B cell (primary cell): ENCODE data around the gene TRUB1. TPM values are rescaled to one million over a fixed set of nuclear protein-coding genes. Genes with fewer than 3 reads are reported as not detected.

ENCODE experiments used
- ATAC-seq: fragments of 200-7000 bp; cut with Tn5 transposase; one replicate; pipeline ENCODE4 v1.10.0; 2021; ENCODE audit warnings: low read depth, mild to moderate bottlenecking, moderate number of reproducible peaks, moderate library complexity
- CTCF ChIA-PET: fragments of 350-600 bp; sonication (Branson Sonifier 250); formaldehyde crosslinking; loops from one replicate; lab custom pipeline; 2021; ENCODE audit warnings: antibody characterized with exemption, inconsistent platforms; lab: Charles Lee
- POLR2A ChIA-PET: fragments of 350-600 bp; sonication (Branson Sonifier 250); formaldehyde crosslinking; loops from one replicate; lab custom pipeline; 2021; ENCODE audit warnings: antibody characterized with exemption; lab: Charles Lee
- DNase-seq: peaks from one replicate; pipeline ENCODE4 v3.0.0; 2013
- H2AFZ ChIP-seq: 2 replicates; pipeline ENCODE4 v1.6.1; 2012; ENCODE audit warnings: mild to moderate bottlenecking, low read depth, low read length; ENCODE audit not compliant: insufficient read depth, poor library complexity, severe bottlenecking
- H3K27ac ChIP-seq, 2 donors: 1 replicate in 1 of 2; 2 replicates in 1 of 2; pipeline ENCODE4 v1.5.1; 2012 to 2013; ENCODE audit warnings: low read length in 2 of 2, mild to moderate bottlenecking in 2 of 2, moderate library complexity in 1 of 2
- H3K27me3 ChIP-seq, 4 experiments: fragments of 200-600 bp in 1 of 4; sonication (generic) in 1 of 4; replicated peaks in 1 of 4; 1 replicate in 2 of 4; 2 replicates in 2 of 4; pipeline versions ENCODE4 v1.6.1 to v1.7.0; 2013 to 2016; ENCODE audit warnings: low read length in 3 of 4, mild to moderate bottlenecking in 2 of 4, mixed read lengths in 1 of 4, moderate library complexity in 1 of 4; ENCODE audit not compliant: insufficient read depth in 4 of 4, control insufficient read depth in 3 of 4; ENCODE audit errors: control extremely low read depth in 1 of 4
- H3K36me3 ChIP-seq, 2 experiments: replicated peaks in 1 of 2; 1 replicate in 1 of 2; 2 replicates in 1 of 2; pipeline versions ENCODE4 v1.6.1 to v1.7.1; 2013; ENCODE audit warnings: low read length in 1 of 2; ENCODE audit not compliant: insufficient read depth in 2 of 2, control insufficient read depth in 1 of 2; ENCODE audit errors: control extremely low read depth in 1 of 2, extremely low read depth in 1 of 2
- H3K4me1 ChIP-seq, 2 donors: fragments of 200-600 bp in 1 of 2; sonication (generic) in 1 of 2; 1 replicate in 1 of 2; 2 replicates in 1 of 2; pipeline versions ENCODE4 v1.5.1 to v1.6.1; 2013 to 2017; ENCODE audit warnings: low read length in 2 of 2; ENCODE audit not compliant: control insufficient read depth in 2 of 2, insufficient read depth in 2 of 2
- H3K4me2 ChIP-seq: replicated peaks from 2 replicates; pipeline ENCODE3; 2012; ENCODE audit warnings: mild to moderate bottlenecking, low read depth, low read length; ENCODE audit not compliant: poor library complexity, severe bottlenecking
- H3K4me3 ChIP-seq, 5 experiments: fragments of 200-600 bp in 1 of 5; sonication (generic) in 1 of 5; 1 replicate in 3 of 5; 2 replicates in 2 of 5; pipeline versions ENCODE4 v1.5.1 to v1.7.0; 2011 to 2016; ENCODE audit warnings: low read length in 4 of 5, mild to moderate bottlenecking in 4 of 5, low read depth in 2 of 5, control low read depth in 1 of 5, moderate library complexity in 1 of 5; ENCODE audit not compliant: insufficient read depth in 1 of 5; ENCODE audit errors: control extremely low read depth in 1 of 5, extremely low read depth in 1 of 5
- H3K79me2 ChIP-seq: fragments of 200-600 bp; sonication (generic); one replicate; pipeline ENCODE4 v1.6.0; 2016; ENCODE audit warnings: low read length; ENCODE audit not compliant: control insufficient read depth, insufficient read depth
- H3K9ac ChIP-seq: fragments of 200-600 bp; sonication (generic); 2 replicates; pipeline ENCODE4 v1.6.1; 2017; ENCODE audit warnings: mild to moderate bottlenecking, low read length, moderate library complexity
- H3K9me3 ChIP-seq, 3 donors: one replicate each; pipeline versions ENCODE4 v1.6.1 to v1.7.1; 2013; ENCODE audit warnings: low read length in 2 of 3; ENCODE audit not compliant: control insufficient read depth in 2 of 3, insufficient read depth in 1 of 3; ENCODE audit errors: control extremely low read depth in 1 of 3
- H4K20me1 ChIP-seq: 2 replicates; pipeline ENCODE4 v1.6.0; 2012; ENCODE audit warnings: mild to moderate bottlenecking, low read length; ENCODE audit not compliant: insufficient read depth, control insufficient read depth, poor library complexity, severe bottlenecking
- H3K27ac Mint-ChIP-seq: one replicate; pipeline ENCODE4 v1.8.0; 2021; ENCODE audit warnings: mixed read lengths
- H3K27me3 Mint-ChIP-seq: one replicate; pipeline ENCODE4 v1.8.0; 2021; ENCODE audit warnings: mixed read lengths
- H3K4me1 Mint-ChIP-seq: one replicate; pipeline ENCODE4 v1.8.0; 2021; ENCODE audit warnings: mixed read lengths
- H3K4me3 Mint-ChIP-seq: one replicate; pipeline ENCODE4 v1.8.0; 2021; ENCODE audit warnings: mixed read lengths
- H3K9me3 Mint-ChIP-seq: one replicate; pipeline ENCODE4 v1.8.0; 2022; ENCODE audit warnings: mixed read lengths; ENCODE audit not compliant: insufficient read depth
- EZH2 ChIP-seq: IDR thresholded peaks from 2 replicates; pipeline ENCODE4 v1.6.1; 2012; ENCODE audit warnings: borderline replicate concordance, low read depth, mild to moderate bottlenecking, moderate library complexity, low read length; ENCODE audit not compliant: insufficient read depth, poor library complexity, severe bottlenecking
- WGBS: methylation state at CpG from one replicate; pipeline ENCODE4 v1.1.5; 2013; ENCODE audit warnings: missing lambda C conversion rate; ENCODE audit not compliant: insufficient coverage; 5-methylcytosine and 5-hydroxymethylcytosine counted together
- intact Hi-C: fragments of 100-400 bp; cut with micrococcal nuclease; formaldehyde crosslinking; loops from one replicate; pipeline ENCODE4 v1.10.0; 2022
- polyA plus RNA-seq: library from polyadenylated mRNA; depleted of rRNA; stranded (reverse); fragments of >200 nt; gene quantifications from 2 replicates; pipeline ENCODE4 v1.2.3, GENCODE V29; 2012
- total RNA-seq, 2 donors: library from RNA; stranded (reverse); fragments of 120-200 nt in 1 of 2; gene quantifications; 1 replicate in 1 of 2; 2 replicates in 1 of 2; pipeline versions ENCODE4 v1.2.3 to v1.2.4, GENCODE V29; 2013 to 2022
- TF ChIP-seq, protein P1 (sequence below): fragments of 200-600 bp; IDR thresholded peaks from one replicate; pipeline ENCODE4 v1.8.0; 2022; ENCODE audit warnings: antibody characterized with exemption, mild to moderate bottlenecking

Gene TRUB1
- total and polyA plus RNA-seq, 2 donors (not counting 1 experiment from before 2014, with no cell fraction given), result 6.5 to 15.7 TPM

DNA sequence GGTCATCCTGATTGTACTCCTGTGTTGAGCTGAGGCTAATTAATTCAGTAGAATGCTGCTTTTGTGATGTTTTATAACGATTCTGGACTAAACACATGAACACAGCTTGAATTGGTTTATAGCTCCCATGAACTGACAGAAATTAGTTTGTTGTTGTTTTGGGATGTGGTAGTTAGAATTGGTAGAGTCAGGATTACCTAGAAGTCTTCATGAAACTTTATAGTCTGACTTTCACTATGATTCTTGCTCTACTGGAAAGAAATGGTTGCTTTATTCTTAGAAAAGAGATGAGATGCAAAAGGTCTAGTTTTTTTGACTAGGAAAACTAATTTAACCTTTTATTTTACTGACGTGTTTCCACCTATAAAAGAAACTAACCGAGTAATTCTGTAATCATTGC lies 23.4 kb upstream of the TRUB1 start:
- CTCF ChIA-PET, result no interaction called here
- H3K9me3 ChIP-seq, result no peaks in the 10 kb centered on the region
- H3K79me2 ChIP-seq, result no peaks in the 10 kb centered on the region
- no peak overlapping the region for H3K9ac ChIP-seq
- no peaks in the 10 kb centered on the region for H4K20me1 ChIP-seq
- intact Hi-C loops, result no loop called here
- DNase-seq, result no peak
- no peak for TF ChIP-seq EZH2
- TF ChIP-seq, protein P1, sequence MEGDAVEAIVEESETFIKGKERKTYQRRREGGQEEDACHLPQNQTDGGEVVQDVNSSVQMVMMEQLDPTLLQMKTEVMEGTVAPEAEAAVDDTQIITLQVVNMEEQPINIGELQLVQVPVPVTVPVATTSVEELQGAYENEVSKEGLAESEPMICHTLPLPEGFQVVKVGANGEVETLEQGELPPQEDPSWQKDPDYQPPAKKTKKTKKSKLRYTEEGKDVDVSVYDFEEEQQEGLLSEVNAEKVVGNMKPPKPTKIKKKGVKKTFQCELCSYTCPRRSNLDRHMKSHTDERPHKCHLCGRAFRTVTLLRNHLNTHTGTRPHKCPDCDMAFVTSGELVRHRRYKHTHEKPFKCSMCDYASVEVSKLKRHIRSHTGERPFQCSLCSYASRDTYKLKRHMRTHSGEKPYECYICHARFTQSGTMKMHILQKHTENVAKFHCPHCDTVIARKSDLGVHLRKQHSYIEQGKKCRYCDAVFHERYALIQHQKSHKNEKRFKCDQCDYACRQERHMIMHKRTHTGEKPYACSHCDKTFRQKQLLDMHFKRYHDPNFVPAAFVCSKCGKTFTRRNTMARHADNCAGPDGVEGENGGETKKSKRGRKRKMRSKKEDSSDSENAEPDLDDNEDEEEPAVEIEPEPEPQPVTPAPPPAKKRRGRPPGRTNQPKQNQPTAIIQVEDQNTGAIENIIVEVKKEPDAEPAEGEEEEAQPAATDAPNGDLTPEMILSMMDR, result no peak
- ATAC-seq, result no peak
- Mint-ChIP-seq H3K9me3 (no peaks in the 10 kb centered on the region), H3K4me3 (no peak overlapping the region), H3K4me1 (no peaks in the 10 kb centered on the region), H3K27me3 (peaks cover 6% of the 10 kb centered on the region), H3K27ac (no peak overlapping the region)
- H3K27ac ChIP-seq, result no peak overlapping the region
- WGBS, result no CpG with 5 or more reads among the region's 3 CpGs
- no peaks in the 10 kb centered on the region for H3K36me3 ChIP-seq
- H3K4me1 ChIP-seq, result no peaks in the 10 kb centered on the region
- no peak overlapping the region for H3K4me3 ChIP-seq
- no peak overlapping the region for H2AFZ ChIP-seq
- H3K27me3 ChIP-seq, result no peaks in the 10 kb centered on the region
- POLR2A ChIA-PET, result no interaction called here
- no peak overlapping the region for H3K4me2 ChIP-seq

GRCh38 chr10:114915294-114915693 lies 22.7 kb upstream of the TRUB1 start:
- ATAC-seq (no peak), DNase-seq (no peak)
- no peak overlapping the region for H3K27ac Mint-ChIP-seq
- intact Hi-C loops, result no loop called here
- Histone ChIP-seq H3K27me3 (no peaks in the 10 kb centered on the region), H3K4me1 (no peaks in the 10 kb centered on the region), H3K79me2 (no peaks in the 10 kb centered on the region), H3K9me3 (no peaks in the 10 kb centered on the region), H3K27ac (no peak overlapping the region), H4K20me1 (no peaks in the 10 kb centered on the region), H3K9ac (no peak overlapping the region), H3K4me3 (no peak overlapping the region), H2AFZ (no peak overlapping the region), H3K4me2 (no peak overlapping the region), H3K36me3 (no peaks in the 10 kb centered on the region)
- no peaks in the 10 kb centered on the region for H3K4me1 Mint-ChIP-seq
- TF ChIP-seq, protein P1, result no peak
- TF ChIP-seq EZH2, result no peak
- POLR2A ChIA-PET, result no interaction called here
- no peak overlapping the region for H3K4me3 Mint-ChIP-seq
- CTCF ChIA-PET, result no interaction called here
- peaks cover 6% of the 10 kb centered on the region for H3K27me3 Mint-ChIP-seq
- WGBS, result no CpG with 5 or more reads among the region's 2 CpGs
- no peaks in the 10 kb centered on the region for H3K9me3 Mint-ChIP-seq
